Uterus (tissue), 2 donors: Measurements from ENCODE around the gene NUP153.

Experiments
- POLR2A ChIP-seq, 2 donors: fragments of 450-650 bp; IDR thresholded peaks; one replicate each; pipeline ENCODE4 v1.6.1; 2016; ENCODE audit warnings: antibody characterized with exemption in 2 of 2, mild to moderate bottlenecking in 1 of 2, moderate library complexity in 1 of 2
- TF ChIP-seq, protein P1 (sequence below), 4 experiments: fragments of 200-600 bp in 2 of 4; fragments of 450-650 bp in 2 of 4; sonication (generic) in 2 of 4; IDR thresholded peaks; one replicate each; pipeline ENCODE4 v1.5.1; 2016 to 2019; ENCODE audit warnings: antibody characterized with exemption in 4 of 4, mild to moderate bottlenecking in 2 of 4, moderate library complexity in 1 of 4

DNA sequence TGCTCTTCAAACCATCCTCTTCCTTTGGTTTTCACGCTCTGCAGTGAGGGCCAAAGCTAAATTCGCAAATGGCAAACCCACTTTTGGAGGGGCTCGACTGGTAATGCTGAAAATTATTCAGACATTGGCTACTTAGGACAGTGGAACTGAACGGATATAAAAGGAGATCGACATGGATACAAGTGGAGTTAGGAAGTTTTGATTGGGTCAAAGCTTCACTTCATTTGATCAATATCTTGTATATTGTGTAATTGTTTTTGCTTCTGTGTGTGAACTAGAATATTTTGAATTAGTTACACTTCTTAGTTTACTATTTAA lies 105.4 kb downstream of the NUP153 start:
- TF ChIP-seq, protein P1, sequence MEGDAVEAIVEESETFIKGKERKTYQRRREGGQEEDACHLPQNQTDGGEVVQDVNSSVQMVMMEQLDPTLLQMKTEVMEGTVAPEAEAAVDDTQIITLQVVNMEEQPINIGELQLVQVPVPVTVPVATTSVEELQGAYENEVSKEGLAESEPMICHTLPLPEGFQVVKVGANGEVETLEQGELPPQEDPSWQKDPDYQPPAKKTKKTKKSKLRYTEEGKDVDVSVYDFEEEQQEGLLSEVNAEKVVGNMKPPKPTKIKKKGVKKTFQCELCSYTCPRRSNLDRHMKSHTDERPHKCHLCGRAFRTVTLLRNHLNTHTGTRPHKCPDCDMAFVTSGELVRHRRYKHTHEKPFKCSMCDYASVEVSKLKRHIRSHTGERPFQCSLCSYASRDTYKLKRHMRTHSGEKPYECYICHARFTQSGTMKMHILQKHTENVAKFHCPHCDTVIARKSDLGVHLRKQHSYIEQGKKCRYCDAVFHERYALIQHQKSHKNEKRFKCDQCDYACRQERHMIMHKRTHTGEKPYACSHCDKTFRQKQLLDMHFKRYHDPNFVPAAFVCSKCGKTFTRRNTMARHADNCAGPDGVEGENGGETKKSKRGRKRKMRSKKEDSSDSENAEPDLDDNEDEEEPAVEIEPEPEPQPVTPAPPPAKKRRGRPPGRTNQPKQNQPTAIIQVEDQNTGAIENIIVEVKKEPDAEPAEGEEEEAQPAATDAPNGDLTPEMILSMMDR (IDR thresholded peaks at IDR 0.05), result no peak
- TF ChIP-seq POLR2A (IDR thresholded peaks at IDR 0.05), result no peak
